Measurements from ENCODE around the gene WBP1L. TPM values are rescaled to one million over a fixed set of nuclear protein-coding genes. Genes with fewer than 3 reads are reported as not detected.

The WBP1L gene
- total and polyA plus RNA-seq, 2 of the 13 experiments (the other 11 are each of a cell fraction or from before 2014, with no cell fraction given) = 8.3 to 12.3 TPM

DNA sequence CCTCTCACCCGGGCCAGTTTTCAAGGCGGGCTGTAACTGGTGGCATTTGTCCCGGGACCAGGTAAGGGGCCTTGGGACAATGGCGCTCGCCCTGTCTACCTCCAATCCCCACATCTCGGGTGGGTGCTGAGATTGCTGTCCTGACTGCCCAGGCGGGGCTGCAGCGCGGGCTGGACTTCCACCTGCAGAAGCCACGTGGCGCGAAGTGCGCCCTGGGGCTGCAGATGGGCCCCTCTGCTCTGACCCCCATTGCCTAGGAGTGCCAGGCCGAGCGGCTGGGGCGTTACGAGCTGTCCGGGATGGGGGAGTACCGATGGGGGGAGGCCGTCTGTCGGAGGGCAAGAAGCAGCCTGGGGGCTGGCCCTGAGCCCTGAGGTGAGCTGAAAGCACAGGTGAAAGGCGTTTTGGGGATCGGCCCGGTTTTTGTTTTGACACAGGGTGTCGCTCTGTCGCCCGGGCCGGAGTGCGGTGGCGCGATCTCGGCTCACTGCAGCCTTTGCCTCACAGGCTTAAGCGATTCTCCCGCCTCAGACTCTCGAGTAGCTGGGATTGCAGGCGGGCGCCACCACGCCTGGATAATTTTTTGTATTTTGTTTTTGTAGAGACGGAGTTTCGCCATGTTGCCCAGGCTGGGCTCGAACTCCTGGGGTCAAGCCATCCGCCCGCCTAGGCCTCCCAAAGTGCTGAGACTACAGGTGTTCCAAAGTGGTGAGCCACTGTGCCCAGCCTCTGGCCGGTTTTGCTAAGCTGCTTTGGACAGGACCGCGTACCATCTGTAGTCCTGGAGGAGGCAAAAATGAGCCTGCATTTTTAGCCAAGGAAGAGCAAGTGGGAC, 28.9 kb upstream of the WBP1L start, which contains the start of gene SFXN2 (continued):
- TF ChIP-seq, protein P1, sequence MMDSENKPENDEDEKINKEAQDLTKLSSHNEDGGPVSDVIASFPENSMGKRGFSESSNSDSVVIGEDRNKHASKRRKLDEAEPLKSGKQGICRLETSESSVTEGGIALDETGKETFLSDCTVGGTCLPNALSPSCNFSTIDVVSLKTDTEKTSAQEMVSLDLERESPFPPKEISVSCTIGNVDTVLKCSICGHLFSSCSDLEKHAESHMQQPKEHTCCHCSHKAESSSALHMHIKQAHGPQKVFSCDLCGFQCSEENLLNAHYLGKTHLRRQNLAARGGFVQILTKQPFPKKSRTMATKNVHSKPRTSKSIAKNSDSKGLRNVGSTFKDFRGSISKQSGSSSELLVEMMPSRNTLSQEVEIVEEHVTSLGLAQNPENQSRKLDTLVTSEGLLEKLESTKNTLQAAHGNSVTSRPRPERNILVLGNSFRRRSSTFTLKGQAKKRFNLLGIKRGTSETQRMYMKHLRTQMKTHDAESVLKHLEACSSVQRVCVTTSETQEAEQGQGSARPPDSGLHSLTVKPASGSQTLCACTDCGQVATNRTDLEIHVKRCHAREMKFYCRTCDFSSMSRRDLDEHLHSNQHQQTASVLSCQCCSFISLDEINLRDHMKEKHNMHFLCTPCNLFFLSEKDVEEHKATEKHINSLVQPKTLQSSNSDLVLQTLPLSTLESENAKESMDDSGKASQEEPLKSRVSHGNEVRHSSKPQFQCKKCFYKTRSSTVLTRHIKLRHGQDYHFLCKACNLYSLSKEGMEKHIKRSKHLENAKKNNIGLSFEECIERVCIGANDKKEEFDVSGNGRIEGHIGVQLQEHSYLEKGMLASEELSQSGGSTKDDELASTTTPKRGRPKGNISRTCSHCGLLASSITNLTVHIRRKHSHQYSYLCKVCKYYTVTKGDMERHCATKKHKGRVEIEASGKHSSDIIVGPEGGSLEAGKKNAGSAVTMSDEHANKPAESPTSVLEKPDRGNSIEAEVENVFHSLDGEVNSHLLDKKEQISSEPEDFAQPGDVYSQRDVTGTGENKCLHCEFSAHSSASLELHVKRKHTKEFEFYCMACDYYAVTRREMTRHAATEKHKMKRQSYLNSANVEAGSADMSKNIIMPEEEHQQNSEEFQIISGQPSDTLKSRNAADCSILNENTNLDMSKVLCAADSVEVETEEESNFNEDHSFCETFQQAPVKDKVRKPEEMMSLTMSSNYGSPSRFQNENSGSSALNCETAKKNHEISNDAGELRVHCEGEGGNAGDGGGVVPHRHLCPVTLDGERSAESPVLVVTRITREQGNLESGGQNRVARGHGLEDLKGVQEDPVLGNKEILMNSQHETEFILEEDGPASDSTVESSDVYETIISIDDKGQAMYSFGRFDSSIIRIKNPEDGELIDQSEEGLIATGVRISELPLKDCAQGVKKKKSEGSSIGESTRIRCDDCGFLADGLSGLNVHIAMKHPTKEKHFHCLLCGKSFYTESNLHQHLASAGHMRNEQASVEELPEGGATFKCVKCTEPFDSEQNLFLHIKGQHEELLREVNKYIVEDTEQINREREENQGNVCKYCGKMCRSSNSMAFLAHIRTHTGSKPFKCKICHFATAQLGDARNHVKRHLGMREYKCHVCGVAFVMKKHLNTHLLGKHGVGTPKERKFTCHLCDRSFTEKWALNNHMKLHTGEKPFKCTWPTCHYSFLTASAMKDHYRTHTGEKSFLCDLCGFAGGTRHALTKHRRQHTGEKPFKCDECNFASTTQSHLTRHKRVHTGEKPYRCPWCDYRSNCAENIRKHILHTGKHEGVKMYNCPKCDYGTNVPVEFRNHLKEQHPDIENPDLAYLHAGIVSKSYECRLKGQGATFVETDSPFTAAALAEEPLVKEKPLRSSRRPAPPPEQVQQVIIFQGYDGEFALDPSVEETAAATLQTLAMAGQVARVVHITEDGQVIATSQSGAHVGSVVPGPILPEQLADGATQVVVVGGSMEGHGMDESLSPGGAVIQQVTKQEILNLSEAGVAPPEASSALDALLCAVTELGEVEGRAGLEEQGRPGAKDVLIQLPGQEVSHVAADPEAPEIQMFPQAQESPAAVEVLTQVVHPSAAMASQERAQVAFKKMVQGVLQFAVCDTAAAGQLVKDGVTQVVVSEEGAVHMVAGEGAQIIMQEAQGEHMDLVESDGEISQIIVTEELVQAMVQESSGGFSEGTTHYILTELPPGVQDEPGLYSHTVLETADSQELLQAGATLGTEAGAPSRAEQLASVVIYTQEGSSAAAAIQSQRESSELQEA (CRISPR knock-in tag; IDR thresholded peaks at IDR 0.05; ENCODE audit: not compliant biosample characterization) = peak; percentile 76
- TF ChIP-seq, protein P2, sequence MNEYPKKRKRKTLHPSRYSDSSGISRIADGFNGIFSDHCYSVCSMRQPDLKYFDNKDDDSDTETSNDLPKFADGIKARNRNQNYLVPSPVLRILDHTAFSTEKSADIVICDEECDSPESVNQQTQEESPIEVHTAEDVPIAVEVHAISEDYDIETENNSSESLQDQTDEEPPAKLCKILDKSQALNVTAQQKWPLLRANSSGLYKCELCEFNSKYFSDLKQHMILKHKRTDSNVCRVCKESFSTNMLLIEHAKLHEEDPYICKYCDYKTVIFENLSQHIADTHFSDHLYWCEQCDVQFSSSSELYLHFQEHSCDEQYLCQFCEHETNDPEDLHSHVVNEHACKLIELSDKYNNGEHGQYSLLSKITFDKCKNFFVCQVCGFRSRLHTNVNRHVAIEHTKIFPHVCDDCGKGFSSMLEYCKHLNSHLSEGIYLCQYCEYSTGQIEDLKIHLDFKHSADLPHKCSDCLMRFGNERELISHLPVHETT (CRISPR knock-in tag; conservative IDR thresholded peaks at IDR 0.05) = no peak
- TF ChIP-seq ELF4 (CRISPR knock-in tag; IDR thresholded peaks at IDR 0.05; ENCODE audit: borderline replicate concordance) (no peak), ATF7 (IDR thresholded peaks at IDR 0.05) (no peak), ATF7 (CRISPR knock-in tag; IDR thresholded peaks at IDR 0.05) (no peak), PHF21A (CRISPR knock-in tag; IDR thresholded peaks at IDR 0.05) (peak; percentile 49; the same call in 1 of the 2 replicates), MIER3 (CRISPR knock-in tag; IDR thresholded peaks at IDR 0.05; ENCODE audit: borderline replicate concordance) (no peak), ZNF883 (CRISPR knock-in tag; IDR thresholded peaks at IDR 0.05; ENCODE audit: not compliant biosample characterization) (peak; percentile 88), GTF2F1 (IDR thresholded peaks at IDR 0.05; ENCODE audit: low read length) (no peak), ZSCAN9 (CRISPR knock-in tag; IDR thresholded peaks at IDR 0.05; ENCODE audit: borderline replicate concordance) (no peak), PAWR (CRISPR knock-in tag; IDR thresholded peaks at IDR 0.05; ENCODE audit: borderline replicate concordance) (peak; percentile 42; the same call in 1 of the 2 replicates), ZNF550 (CRISPR knock-in tag; IDR thresholded peaks at IDR 0.05; ENCODE audit: borderline replicate concordance) (no peak)
- TF ChIP-seq, protein P3, sequence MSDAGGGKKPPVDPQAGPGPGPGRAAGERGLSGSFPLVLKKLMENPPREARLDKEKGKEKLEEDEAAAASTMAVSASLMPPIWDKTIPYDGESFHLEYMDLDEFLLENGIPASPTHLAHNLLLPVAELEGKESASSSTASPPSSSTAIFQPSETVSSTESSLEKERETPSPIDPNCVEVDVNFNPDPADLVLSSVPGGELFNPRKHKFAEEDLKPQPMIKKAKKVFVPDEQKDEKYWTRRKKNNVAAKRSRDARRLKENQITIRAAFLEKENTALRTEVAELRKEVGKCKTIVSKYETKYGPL (CRISPR knock-in tag; IDR thresholded peaks at IDR 0.05) = no peak
- TF ChIP-seq, protein P4, sequence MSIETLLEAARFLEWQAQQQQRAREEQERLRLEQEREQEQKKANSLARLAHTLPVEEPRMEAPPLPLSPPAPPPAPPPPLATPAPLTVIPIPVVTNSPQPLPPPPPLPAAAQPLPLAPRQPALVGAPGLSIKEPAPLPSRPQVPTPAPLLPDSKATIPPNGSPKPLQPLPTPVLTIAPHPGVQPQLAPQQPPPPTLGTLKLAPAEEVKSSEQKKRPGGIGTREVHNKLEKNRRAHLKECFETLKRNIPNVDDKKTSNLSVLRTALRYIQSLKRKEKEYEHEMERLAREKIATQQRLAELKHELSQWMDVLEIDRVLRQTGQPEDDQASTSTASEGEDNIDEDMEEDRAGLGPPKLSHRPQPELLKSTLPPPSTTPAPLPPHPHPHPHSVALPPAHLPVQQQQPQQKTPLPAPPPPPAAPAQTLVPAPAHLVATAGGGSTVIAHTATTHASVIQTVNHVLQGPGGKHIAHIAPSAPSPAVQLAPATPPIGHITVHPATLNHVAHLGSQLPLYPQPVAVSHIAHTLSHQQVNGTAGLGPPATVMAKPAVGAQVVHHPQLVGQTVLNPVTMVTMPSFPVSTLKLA (IDR thresholded peaks at IDR 0.05) = no peak
- TF ChIP-seq, protein P5, sequence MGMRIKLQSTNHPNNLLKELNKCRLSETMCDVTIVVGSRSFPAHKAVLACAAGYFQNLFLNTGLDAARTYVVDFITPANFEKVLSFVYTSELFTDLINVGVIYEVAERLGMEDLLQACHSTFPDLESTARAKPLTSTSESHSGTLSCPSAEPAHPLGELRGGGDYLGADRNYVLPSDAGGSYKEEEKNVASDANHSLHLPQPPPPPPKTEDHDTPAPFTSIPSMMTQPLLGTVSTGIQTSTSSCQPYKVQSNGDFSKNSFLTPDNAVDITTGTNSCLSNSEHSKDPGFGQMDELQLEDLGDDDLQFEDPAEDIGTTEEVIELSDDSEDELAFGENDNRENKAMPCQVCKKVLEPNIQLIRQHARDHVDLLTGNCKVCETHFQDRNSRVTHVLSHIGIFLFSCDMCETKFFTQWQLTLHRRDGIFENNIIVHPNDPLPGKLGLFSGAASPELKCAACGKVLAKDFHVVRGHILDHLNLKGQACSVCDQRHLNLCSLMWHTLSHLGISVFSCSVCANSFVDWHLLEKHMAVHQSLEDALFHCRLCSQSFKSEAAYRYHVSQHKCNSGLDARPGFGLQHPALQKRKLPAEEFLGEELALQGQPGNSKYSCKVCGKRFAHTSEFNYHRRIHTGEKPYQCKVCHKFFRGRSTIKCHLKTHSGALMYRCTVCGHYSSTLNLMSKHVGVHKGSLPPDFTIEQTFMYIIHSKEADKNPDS (CRISPR knock-in tag; IDR thresholded peaks at IDR 0.05) = no peak
